SK-N-SH (cell line): ENCODE data around the gene USP48. TPM values are rescaled to one million over a fixed set of nuclear protein-coding genes. Genes with fewer than 3 reads are reported as not detected.

Source experiments
- CTCF ChIA-PET: fragments of 300-600, 350-600 bp; formaldehyde crosslinking; extraction: SDS; loops from one replicate; lab custom pipeline; 2021; lab: Yijun Ruan, JAX
- POLR2A ChIA-PET: fragments of 350-600 bp; sonication (Branson Sonifier 250); formaldehyde crosslinking; extraction: SDS; loops from one replicate; lab custom pipeline; 2020; ENCODE audit warnings: antibody characterized with exemption, inconsistent platforms; lab: Yijun Ruan, JAX
- DNase-seq: peaks from one replicate; pipeline ENCODE4 v3.0.0; 2012
- H2AFZ ChIP-seq: fragments of 200-600 bp; sonication (generic); 2 replicates; pipeline ENCODE4 v1.8.1; 2016; ENCODE audit warnings: antibody characterized with exemption, mild to moderate bottlenecking, low read depth
- H3F3A ChIP-seq: fragments of 200-600 bp; sonication (generic); replicated peaks from 2 replicates; pipeline ENCODE3; 2016; ENCODE audit warnings: antibody characterized with exemption, mild to moderate bottlenecking; ENCODE audit not compliant: insufficient read depth
- H3K27ac ChIP-seq, 2 experiments: fragments of 200-500 bp in 1 of 2; fragments of 200-600 bp in 1 of 2; sonication (Bioruptor generic) in 1 of 2; sonication (generic), shearing (Covaris generic) in 1 of 2; 2 replicates each; pipeline versions ENCODE4 v1.5.1 to v1.6.1; 2014 to 2016; ENCODE audit warnings: low read depth in 2 of 2, inconsistent platforms in 1 of 2, low read length in 1 of 2, mild to moderate bottlenecking in 1 of 2, mixed read lengths in 1 of 2
- H3K27me3 ChIP-seq: fragments of 200-600 bp; sonication (generic), shearing (Covaris generic); 2 replicates; pipeline ENCODE4 v1.6.1; 2016; ENCODE audit warnings: mixed run types; ENCODE audit not compliant: insufficient read depth
- H3K36me3 ChIP-seq, 2 experiments: fragments of 200-500 bp in 1 of 2; fragments of 200-600 bp in 1 of 2; sonication (Bioruptor generic) in 1 of 2; sonication (generic) in 1 of 2; replicated peaks in 1 of 2; 2 replicates each; pipeline versions ENCODE3 to v1.5.1; 2014 to 2016; ENCODE audit warnings: low read length in 1 of 2, mild to moderate bottlenecking in 1 of 2; ENCODE audit not compliant: insufficient read depth in 2 of 2, control insufficient read depth in 1 of 2
- H3K4me1 ChIP-seq, 2 experiments: fragments of 200-500 bp in 1 of 2; fragments of 200-600 bp in 1 of 2; sonication (Bioruptor generic) in 1 of 2; sonication (generic), shearing (Covaris generic) in 1 of 2; 2 replicates each; pipeline versions ENCODE4 v1.5.1 to v1.6.1; 2014 to 2016; ENCODE audit warnings: low read depth in 1 of 2, low read length in 1 of 2, mixed run types in 1 of 2; ENCODE audit not compliant: insufficient read depth in 2 of 2, control insufficient read depth in 1 of 2
- H3K4me2 ChIP-seq: fragments of 200-600 bp; sonication (generic), shearing (Covaris generic); 2 replicates; pipeline ENCODE4 v1.6.1; 2017; ENCODE audit warnings: mixed run types
- H3K4me3 ChIP-seq, 2 experiments: fragments of 200-500 bp in 1 of 2; fragments of 200-600 bp in 1 of 2; sonication (Bioruptor generic) in 1 of 2; sonication (generic), shearing (Covaris generic) in 1 of 2; 2 replicates each; pipeline versions ENCODE4 v1.5.1 to v1.8.1; 2014 to 2016; ENCODE audit warnings: low read depth in 2 of 2, inconsistent platforms in 1 of 2, low read length in 1 of 2, mild to moderate bottlenecking in 1 of 2, mixed read lengths in 1 of 2, moderate library complexity in 1 of 2
- H3K79me2 ChIP-seq: fragments of 200-600 bp; sonication (generic); 2 replicates; pipeline ENCODE4 v1.8.1; 2017; ENCODE audit warnings: mild to moderate bottlenecking; ENCODE audit not compliant: insufficient read depth
- H3K9ac ChIP-seq: fragments of 200-600 bp; sonication (generic); 2 replicates; pipeline ENCODE4 v1.6.1; 2017; ENCODE audit warnings: mixed run types
- H3K9me2 ChIP-seq: fragments of 200-600 bp; sonication (generic); 2 replicates; pipeline ENCODE4 v1.6.1; 2017; ENCODE audit warnings: mixed run types
- H3K9me3 ChIP-seq: fragments of 200-600 bp; sonication (generic); 2 replicates; pipeline ENCODE4 v1.6.1; 2017; ENCODE audit warnings: mixed run types, mild to moderate bottlenecking, moderate library complexity
- H4K20me1 ChIP-seq: fragments of 200-600 bp; sonication (generic); 2 replicates; pipeline ENCODE4 v1.6.1; 2017; ENCODE audit warnings: mild to moderate bottlenecking, mixed run types; ENCODE audit not compliant: insufficient read depth
- CHD2 ChIP-seq: fragments of 150-350 bp; IDR thresholded peaks from 2 replicates; pipeline ENCODE4 v1.6.1; 2018; ENCODE audit warnings: low read length; ENCODE audit not compliant: partially characterized antibody
- FOSL2 ChIP-seq: IDR thresholded peaks from 2 replicates; pipeline ENCODE4 v1.4.0; 2012; ENCODE audit warnings: low read depth, mild to moderate bottlenecking, moderate library complexity, borderline replicate concordance
- FOXJ3 ChIP-seq: sonication (generic); formaldehyde crosslinking; IDR thresholded peaks from 2 replicates; pipeline ENCODE4 v1.5.1; 2020; ENCODE audit warnings: mild to moderate bottlenecking, missing genetic modification reagents
- FOXM1 ChIP-seq: IDR thresholded peaks from 2 replicates; pipeline ENCODE4 v1.4.0; 2012; ENCODE audit warnings: low read depth, mild to moderate bottlenecking
- MEF2A ChIP-seq: IDR thresholded peaks from 2 replicates; pipeline ENCODE4 v1.4.0; 2012; ENCODE audit warnings: low read depth, borderline replicate concordance
- NFIC ChIP-seq: IDR thresholded peaks from 2 replicates; pipeline ENCODE4 v1.4.0; 2012; ENCODE audit warnings: borderline replicate concordance
- NRF1 ChIP-seq: IDR thresholded peaks from 2 replicates; pipeline ENCODE4 v1.6.1; 2012; ENCODE audit warnings: low read depth, mild to moderate bottlenecking, low read length
- TAF1 ChIP-seq: IDR thresholded peaks from 2 replicates; pipeline ENCODE4 v1.6.1; 2012; ENCODE audit warnings: low read depth, mild to moderate bottlenecking, low read length, moderate library complexity, borderline replicate concordance
- WGBS: methylation state at CpG from one replicate; pipeline ENCODE4 v1.1.6; 2017; ENCODE audit warnings: low lambda C conversion rate; 5-methylcytosine and 5-hydroxymethylcytosine counted together
- polyA plus RNA-seq, 3 experiments: library from polyadenylated mRNA; depleted of rRNA; stranded (reverse); fragments of >200 nt; gene quantifications; 2 replicates each; pipeline ENCODE4 v1.2.3, GENCODE V29; 2012
- TF ChIP-seq, protein P1 (sequence below): fragments of 150-350 bp; IDR thresholded peaks from 2 replicates; pipeline ENCODE4 v1.6.1; 2016; ENCODE audit warnings: mild to moderate bottlenecking, low read depth, low read length
- TF ChIP-seq, protein P2 (sequence below): fragments of 150-350 bp; IDR thresholded peaks from 2 replicates; pipeline ENCODE4 v1.6.1; 2017; ENCODE audit warnings: antibody characterized with exemption, low read length, low read depth, borderline replicate concordance
- TF ChIP-seq, protein P3 (sequence below): IDR thresholded peaks from 2 replicates; pipeline ENCODE4 v1.4.0; 2012; ENCODE audit warnings: low read depth, borderline replicate concordance
- TF ChIP-seq, protein P4 (sequence below): IDR thresholded peaks from 2 replicates; pipeline ENCODE4 v1.6.1; 2012; ENCODE audit warnings: mild to moderate bottlenecking, low read depth, low read length, moderate library complexity

The USP48 gene
- polyA plus RNA-seq, 1 of the 3 experiments (the other 2 are of a cell fraction) = 13.6 TPM

DNA sequence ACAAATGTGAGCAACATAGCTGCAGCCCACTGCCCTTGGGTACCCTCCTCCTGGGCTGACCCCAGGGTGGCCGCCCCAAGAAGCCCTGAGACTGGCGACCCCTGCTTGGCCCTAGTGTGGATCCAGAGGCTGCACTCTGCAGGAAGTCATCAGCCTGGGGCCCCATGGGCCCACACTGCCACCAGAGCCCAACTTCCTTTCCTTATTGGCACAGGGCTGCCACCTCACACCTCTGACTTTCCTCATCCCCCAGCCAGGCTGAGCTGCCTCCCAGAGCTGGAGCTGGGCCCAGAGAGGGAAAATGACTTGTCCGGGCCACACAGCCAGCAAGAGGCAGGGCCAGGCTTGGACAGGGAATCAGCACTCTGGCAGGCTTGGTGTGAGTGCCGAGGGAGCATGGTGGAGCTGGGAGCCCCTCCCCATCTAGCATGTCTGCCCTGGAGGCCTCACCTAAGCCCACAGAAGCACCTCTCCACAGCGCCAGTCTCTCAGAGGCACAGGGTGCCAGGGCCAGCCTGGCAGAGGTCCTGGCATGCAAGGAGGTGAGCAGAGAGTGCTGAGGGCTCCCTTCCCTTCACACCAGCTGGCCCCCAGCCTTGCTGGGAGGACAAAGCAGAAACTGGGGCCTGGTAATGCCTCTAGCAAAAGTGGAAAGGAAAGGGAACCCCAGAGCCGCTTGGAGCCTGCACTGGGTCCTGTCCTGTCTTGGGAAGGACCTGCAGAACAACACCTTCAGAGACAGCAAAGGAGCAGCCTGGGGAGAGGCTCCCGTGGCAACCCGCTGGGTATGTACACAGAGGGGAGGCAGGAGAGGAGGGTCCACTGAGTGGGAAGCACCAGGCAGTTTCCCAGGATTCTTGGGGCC is 117.0 kb downstream of the USP48 start:
- Histone ChIP-seq H2AFZ (no peak overlapping the region), H4K20me1 (no peaks in the 10 kb centered on the region), H3K79me2 (no peaks in the 10 kb centered on the region), H3K9ac (no peak overlapping the region), H3K9me2 (no peaks in the 10 kb centered on the region), H3K27me3 (peaks cover 8% of the 10 kb centered on the region; the same call in 1 of the 2 replicates), H3K4me2 (no peak overlapping the region), H3K4me3 (no peak overlapping the region), H3F3A (no peaks in the 10 kb centered on the region), H3K4me1 (peaks cover 0 to 4% of the 10 kb centered on the region in 2 experiments; a peak in 1 of 4 replicates), H3K27ac (no peak overlapping the region), H3K9me3 (no peaks in the 10 kb centered on the region), H3K36me3 (no peaks in the 10 kb centered on the region)
- ChIA-PET CTCF (interaction anchor here (1.3 kb wide), 2 partner anchors 14 to 297 kb away, joined by 3 read pairs; no protein-coding TSS in a partner anchor), POLR2A (no interaction called here)
- 83% methylated on average over 2 of the region's 8 CpGs for WGBS
- TF ChIP-seq TAF1 (no peak), NFIC (no peak), FOXM1 (no peak), CHD2 (no peak), FOXJ3 (CRISPR knock-in tag) (no peak), FOSL2 (no peak), MEF2A (no peak), NRF1 (no peak)
- TF ChIP-seq, protein P1, sequence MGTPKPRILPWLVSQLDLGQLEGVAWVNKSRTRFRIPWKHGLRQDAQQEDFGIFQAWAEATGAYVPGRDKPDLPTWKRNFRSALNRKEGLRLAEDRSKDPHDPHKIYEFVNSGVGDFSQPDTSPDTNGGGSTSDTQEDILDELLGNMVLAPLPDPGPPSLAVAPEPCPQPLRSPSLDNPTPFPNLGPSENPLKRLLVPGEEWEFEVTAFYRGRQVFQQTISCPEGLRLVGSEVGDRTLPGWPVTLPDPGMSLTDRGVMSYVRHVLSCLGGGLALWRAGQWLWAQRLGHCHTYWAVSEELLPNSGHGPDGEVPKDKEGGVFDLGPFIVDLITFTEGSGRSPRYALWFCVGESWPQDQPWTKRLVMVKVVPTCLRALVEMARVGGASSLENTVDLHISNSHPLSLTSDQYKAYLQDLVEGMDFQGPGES = no peak
- TF ChIP-seq, protein P2, sequence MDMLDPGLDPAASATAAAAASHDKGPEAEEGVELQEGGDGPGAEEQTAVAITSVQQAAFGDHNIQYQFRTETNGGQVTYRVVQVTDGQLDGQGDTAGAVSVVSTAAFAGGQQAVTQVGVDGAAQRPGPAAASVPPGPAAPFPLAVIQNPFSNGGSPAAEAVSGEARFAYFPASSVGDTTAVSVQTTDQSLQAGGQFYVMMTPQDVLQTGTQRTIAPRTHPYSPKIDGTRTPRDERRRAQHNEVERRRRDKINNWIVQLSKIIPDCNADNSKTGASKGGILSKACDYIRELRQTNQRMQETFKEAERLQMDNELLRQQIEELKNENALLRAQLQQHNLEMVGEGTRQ = no peak
- TF ChIP-seq, protein P3, sequence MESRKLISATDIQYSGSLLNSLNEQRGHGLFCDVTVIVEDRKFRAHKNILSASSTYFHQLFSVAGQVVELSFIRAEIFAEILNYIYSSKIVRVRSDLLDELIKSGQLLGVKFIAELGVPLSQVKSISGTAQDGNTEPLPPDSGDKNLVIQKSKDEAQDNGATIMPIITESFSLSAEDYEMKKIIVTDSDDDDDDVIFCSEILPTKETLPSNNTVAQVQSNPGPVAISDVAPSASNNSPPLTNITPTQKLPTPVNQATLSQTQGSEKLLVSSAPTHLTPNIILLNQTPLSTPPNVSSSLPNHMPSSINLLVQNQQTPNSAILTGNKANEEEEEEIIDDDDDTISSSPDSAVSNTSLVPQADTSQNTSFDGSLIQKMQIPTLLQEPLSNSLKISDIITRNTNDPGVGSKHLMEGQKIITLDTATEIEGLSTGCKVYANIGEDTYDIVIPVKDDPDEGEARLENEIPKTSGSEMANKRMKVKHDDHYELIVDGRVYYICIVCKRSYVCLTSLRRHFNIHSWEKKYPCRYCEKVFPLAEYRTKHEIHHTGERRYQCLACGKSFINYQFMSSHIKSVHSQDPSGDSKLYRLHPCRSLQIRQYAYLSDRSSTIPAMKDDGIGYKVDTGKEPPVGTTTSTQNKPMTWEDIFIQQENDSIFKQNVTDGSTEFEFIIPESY = no peak
- TF ChIP-seq, protein P4, sequence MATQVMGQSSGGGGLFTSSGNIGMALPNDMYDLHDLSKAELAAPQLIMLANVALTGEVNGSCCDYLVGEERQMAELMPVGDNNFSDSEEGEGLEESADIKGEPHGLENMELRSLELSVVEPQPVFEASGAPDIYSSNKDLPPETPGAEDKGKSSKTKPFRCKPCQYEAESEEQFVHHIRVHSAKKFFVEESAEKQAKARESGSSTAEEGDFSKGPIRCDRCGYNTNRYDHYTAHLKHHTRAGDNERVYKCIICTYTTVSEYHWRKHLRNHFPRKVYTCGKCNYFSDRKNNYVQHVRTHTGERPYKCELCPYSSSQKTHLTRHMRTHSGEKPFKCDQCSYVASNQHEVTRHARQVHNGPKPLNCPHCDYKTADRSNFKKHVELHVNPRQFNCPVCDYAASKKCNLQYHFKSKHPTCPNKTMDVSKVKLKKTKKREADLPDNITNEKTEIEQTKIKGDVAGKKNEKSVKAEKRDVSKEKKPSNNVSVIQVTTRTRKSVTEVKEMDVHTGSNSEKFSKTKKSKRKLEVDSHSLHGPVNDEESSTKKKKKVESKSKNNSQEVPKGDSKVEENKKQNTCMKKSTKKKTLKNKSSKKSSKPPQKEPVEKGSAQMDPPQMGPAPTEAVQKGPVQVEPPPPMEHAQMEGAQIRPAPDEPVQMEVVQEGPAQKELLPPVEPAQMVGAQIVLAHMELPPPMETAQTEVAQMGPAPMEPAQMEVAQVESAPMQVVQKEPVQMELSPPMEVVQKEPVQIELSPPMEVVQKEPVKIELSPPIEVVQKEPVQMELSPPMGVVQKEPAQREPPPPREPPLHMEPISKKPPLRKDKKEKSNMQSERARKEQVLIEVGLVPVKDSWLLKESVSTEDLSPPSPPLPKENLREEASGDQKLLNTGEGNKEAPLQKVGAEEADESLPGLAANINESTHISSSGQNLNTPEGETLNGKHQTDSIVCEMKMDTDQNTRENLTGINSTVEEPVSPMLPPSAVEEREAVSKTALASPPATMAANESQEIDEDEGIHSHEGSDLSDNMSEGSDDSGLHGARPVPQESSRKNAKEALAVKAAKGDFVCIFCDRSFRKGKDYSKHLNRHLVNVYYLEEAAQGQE = no peak
- no peak for DNase-seq
